Measurements from ENCODE around the gene PSORS1C2.
A peak's percentile ranks its signal among the peaks of the same experiment; 100 is the strongest.

The PSORS1C2 gene

DNA sequence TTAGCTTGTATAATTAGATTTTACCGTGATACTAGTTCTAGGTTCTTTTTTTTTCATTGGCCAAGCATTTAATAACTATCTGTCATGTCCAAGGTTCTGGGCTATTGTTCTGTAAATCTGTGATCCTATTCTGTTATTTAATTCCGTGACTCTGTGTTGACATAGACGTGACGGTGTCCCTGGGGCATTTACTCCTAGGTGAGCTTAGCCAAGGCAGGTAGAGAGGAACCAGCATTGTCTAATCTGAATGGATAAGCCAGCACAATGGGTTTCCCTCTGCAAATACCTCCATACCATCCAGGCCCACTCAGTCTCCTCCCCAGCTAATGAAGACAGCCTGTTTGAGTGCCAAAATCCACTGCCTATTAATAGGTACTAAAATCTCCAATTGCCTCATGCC, 9.7 kb downstream of the PSORS1C2 start:
- TF ChIP-seq EZH2phosphoT487 (conservative IDR thresholded peaks at IDR 0.05; ENCODE audit: low read length) (no peak), CTCF (IDR thresholded peaks at IDR 0.05; ENCODE audit: insufficient read depth, low read length, poor library complexity, severe bottlenecking) (no peak)
- H3K9ac ChIP-seq (ENCODE audit: low read length) = no peak overlapping the region
- no peaks in the 10 kb centered on the region for H3K79me2 ChIP-seq (ENCODE audit: insufficient read depth, low read length)

DNA sequence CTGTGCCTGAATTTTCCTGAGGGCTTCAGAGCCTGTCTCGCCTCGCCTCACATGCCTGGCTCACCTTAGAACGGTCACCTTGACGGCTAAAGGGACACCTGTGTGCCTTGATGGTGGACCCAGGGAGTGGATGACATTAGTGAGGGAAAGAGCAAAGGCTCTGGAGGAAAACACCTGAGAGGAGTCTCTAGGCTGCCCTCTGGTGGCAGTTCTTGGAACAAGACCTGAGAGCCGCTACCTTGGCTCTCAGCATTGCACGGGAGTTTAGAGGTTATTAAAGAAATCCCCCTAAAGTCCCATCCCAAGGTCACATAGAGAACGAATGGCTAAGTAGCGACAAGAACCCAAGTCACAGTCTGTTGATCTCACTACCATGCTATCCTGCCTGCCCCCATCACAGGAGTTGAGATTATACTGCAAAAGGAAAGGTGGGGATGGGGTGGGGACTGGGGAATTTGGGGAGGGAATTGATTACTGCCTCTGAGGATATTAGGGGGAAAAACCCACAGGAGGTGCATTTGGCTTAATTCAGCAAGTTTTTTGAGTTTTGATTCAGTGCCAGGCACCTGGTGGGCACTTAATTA, 10.7 kb downstream of the PSORS1C2 start:
- peak; percentile 95 for TF ChIP-seq CTCF (IDR thresholded peaks at IDR 0.05; ENCODE audit: insufficient read depth, low read length, poor library complexity, severe bottlenecking)
- TF ChIP-seq EZH2phosphoT487 (conservative IDR thresholded peaks at IDR 0.05; ENCODE audit: low read length) = no peak

More for the DNA sequence above, 9.7 kb downstream of the PSORS1C2 start:
- no peak overlapping the region for H3K27ac ChIP-seq (ENCODE audit: low read depth, low read length)
- no peaks in the 10 kb centered on the region for H3K27me3 ChIP-seq (ENCODE audit: low read length)
- no peak overlapping the region for H3K4me3 ChIP-seq (ENCODE audit: insufficient read depth, low read length, poor library complexity, severe bottlenecking)
- H3K4me2 ChIP-seq (ENCODE audit: low read depth, low read length, poor library complexity, severe bottlenecking) = no peak overlapping the region
- no peaks in the 10 kb centered on the region for H4K20me1 ChIP-seq (ENCODE audit: low read depth, low read length)
- H2AFZ ChIP-seq (ENCODE audit: low read depth, low read length, severe bottlenecking) = no peak overlapping the region
- no peaks in the 10 kb centered on the region for H3K36me3 ChIP-seq (ENCODE audit: low read length)
- no peaks in the 10 kb centered on the region for H3K9me3 ChIP-seq (ENCODE audit: insufficient read depth, low read length)
- H3K9me2 ChIP-seq (replicated peaks; ENCODE audit: insufficient read depth, low read length) = no peaks in the 10 kb centered on the region
- no peaks in the 10 kb centered on the region for H3F3A ChIP-seq (ENCODE audit: insufficient read depth)

DNA sequence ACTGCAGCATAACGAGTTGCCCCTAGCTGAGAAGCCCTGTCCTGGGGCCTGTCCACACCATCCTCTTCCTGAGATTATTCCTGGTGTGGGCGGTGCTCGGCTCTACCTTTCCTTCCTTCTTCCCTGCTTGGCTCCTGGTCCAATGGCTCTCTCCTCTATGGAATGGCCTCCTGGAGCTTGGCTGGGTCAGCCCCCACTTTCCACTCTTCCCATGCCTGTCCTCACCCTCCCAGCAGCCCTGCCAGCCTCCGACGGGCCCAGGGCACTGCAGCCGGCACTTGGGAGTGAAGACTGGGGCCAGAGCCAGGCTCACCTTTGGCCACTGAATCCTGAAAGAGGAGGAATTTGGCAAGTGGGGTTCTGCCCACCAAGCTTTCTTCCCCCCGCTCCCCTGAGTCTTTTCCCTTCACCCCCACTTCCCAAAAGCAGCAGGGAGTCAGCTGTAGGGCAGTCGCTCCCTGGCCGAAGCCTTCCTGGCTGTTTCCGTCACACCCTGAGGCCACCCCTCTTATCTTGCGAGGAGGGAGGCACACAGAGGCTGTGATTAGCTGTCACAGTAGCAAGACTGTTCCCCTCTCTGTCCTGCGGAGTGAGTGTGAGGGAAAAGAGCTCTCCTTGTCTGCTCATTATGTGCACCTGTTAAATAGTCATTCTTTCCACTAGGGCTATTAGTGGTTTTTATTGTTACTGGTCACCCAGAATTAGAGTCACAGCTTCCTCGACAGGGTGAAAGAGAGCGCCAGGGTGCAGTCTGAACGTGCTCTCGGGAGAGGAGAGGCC, 12.3 kb downstream of the PSORS1C2 start:
- H3K27ac ChIP-seq (ENCODE audit: low read depth, low read length) = no peak overlapping the region
- H3K79me2 ChIP-seq (ENCODE audit: insufficient read depth, low read length) = no peaks in the 10 kb centered on the region
- no peaks in the 10 kb centered on the region for H3F3A ChIP-seq (ENCODE audit: insufficient read depth)
- H3K4me2 ChIP-seq (ENCODE audit: low read depth, low read length, poor library complexity, severe bottlenecking) = no peak overlapping the region
- no peak for TF ChIP-seq EZH2phosphoT487 (conservative IDR thresholded peaks at IDR 0.05; ENCODE audit: low read length)
- no peak for TF ChIP-seq CTCF (IDR thresholded peaks at IDR 0.05; ENCODE audit: insufficient read depth, low read length, poor library complexity, severe bottlenecking)
- no peaks in the 10 kb centered on the region for H3K9me2 ChIP-seq (replicated peaks; ENCODE audit: insufficient read depth, low read length)
- H3K36me3 ChIP-seq (ENCODE audit: low read length) = no peaks in the 10 kb centered on the region
- no peak overlapping the region for H3K4me3 ChIP-seq (ENCODE audit: insufficient read depth, low read length, poor library complexity, severe bottlenecking)
- H2AFZ ChIP-seq (ENCODE audit: low read depth, low read length, severe bottlenecking) = no peak overlapping the region
- no peaks in the 10 kb centered on the region for H4K20me1 ChIP-seq (ENCODE audit: low read depth, low read length)
- H3K9me3 ChIP-seq (ENCODE audit: insufficient read depth, low read length) = no peaks in the 10 kb centered on the region
- H3K9ac ChIP-seq (ENCODE audit: low read length) = no peak overlapping the region
- H3K27me3 ChIP-seq (ENCODE audit: low read length) = no peaks in the 10 kb centered on the region

More for the DNA sequence above, 10.7 kb downstream of the PSORS1C2 start:
- Histone ChIP-seq H3K9me3 (ENCODE audit: insufficient read depth, low read length) (no peaks in the 10 kb centered on the region), H3K4me3 (ENCODE audit: insufficient read depth, low read length, poor library complexity, severe bottlenecking) (no peak overlapping the region), H3K27ac (ENCODE audit: low read depth, low read length) (no peak overlapping the region), H3K4me2 (ENCODE audit: low read depth, low read length, poor library complexity, severe bottlenecking) (no peak overlapping the region), H3K9ac (ENCODE audit: low read length) (no peak overlapping the region), H4K20me1 (ENCODE audit: low read depth, low read length) (no peaks in the 10 kb centered on the region), H3F3A (ENCODE audit: insufficient read depth) (no peaks in the 10 kb centered on the region), H2AFZ (ENCODE audit: low read depth, low read length, severe bottlenecking) (no peak overlapping the region), H3K79me2 (ENCODE audit: insufficient read depth, low read length) (no peaks in the 10 kb centered on the region), H3K36me3 (ENCODE audit: low read length) (no peaks in the 10 kb centered on the region), H3K27me3 (ENCODE audit: low read length) (no peaks in the 10 kb centered on the region), H3K9me2 (replicated peaks; ENCODE audit: insufficient read depth, low read length) (no peaks in the 10 kb centered on the region)

Data from SU-DHL-6 (cell line).